A673 (cell line): ENCODE measurements around the gene AURKA. TPM values are rescaled to one million over a fixed set of nuclear protein-coding genes. Genes with fewer than 3 reads are reported as not detected.
"Not testable (repeated sequence)": the region's sequence is repeated elsewhere in the genome, so short reads cannot be mapped to it uniquely, and the experiment has no call there.

Source experiments
- BruUV-seq: library from RNA; stranded (reverse); fragments of 400-500 nt; replicated peaks from 2 replicates; lab custom pipeline; 2021; lab: Mats Ljungman, UMichigan
- CTCF ChIA-PET: fragments of 300-600 bp; sonication (Branson Sonifier 250); formaldehyde crosslinking; loops from one replicate; lab custom pipeline; 2022; ENCODE audit warnings: antibody characterized with exemption; lab: Charles Lee
- POLR2A ChIA-PET: fragments of 300-600 bp; sonication (Branson Sonifier 250); formaldehyde crosslinking; loops from one replicate; lab custom pipeline; 2022; ENCODE audit warnings: antibody characterized with exemption; ENCODE audit not compliant: low non-redundant PET; lab: Charles Lee
- DNase-seq: peaks from one replicate; pipeline ENCODE4 v3.0.0-alpha.2; 2015; ENCODE audit warnings: low spot score
- H3K27ac ChIP-seq: fragments of 200-600 bp; sonication (generic); 2 replicates; pipeline ENCODE4 v1.5.1; 2016; ENCODE audit warnings: mixed run types, low read depth, mild to moderate bottlenecking, mixed read lengths, antibody characterized with exemption, low read length; ENCODE audit not compliant: poor library complexity, severe bottlenecking
- H3K27me3 ChIP-seq: fragments of 200-600 bp; sonication (generic); replicated peaks from 2 replicates; pipeline ENCODE4 v1.6.1; 2017; ENCODE audit warnings: mixed run types, low read depth, mild to moderate bottlenecking, mixed read lengths, antibody characterized with exemption, low read length; ENCODE audit not compliant: insufficient read depth, poor library complexity
- H3K36me3 ChIP-seq: fragments of 200-600 bp; sonication (generic); 2 replicates; pipeline ENCODE4 v1.6.1; 2016; ENCODE audit warnings: mixed run types, mild to moderate bottlenecking, mixed read lengths, antibody characterized with exemption, low read length; ENCODE audit not compliant: insufficient read depth, poor library complexity, severe bottlenecking
- H3K4me1 ChIP-seq: fragments of 200-600 bp; sonication (generic); 2 replicates; pipeline ENCODE4 v1.6.1; 2017; ENCODE audit warnings: mixed run types, mild to moderate bottlenecking, mixed read lengths, antibody characterized with exemption, low read length; ENCODE audit not compliant: insufficient read depth, poor library complexity, severe bottlenecking
- H3K4me3 ChIP-seq: fragments of 200-600 bp; sonication (generic); 2 replicates; pipeline ENCODE4 v1.5.1; 2016; ENCODE audit warnings: low read depth, mixed run types, mild to moderate bottlenecking, mixed read lengths, low read length; ENCODE audit not compliant: poor library complexity, severe bottlenecking
- H3K9me3 ChIP-seq: fragments of 200-600 bp; sonication (generic); 2 replicates; pipeline ENCODE4 v1.6.1; 2016; ENCODE audit warnings: mixed run types, low read depth, mild to moderate bottlenecking, mixed read lengths, antibody characterized with exemption, low read length; ENCODE audit not compliant: poor library complexity, severe bottlenecking
- CTCF ChIP-seq: fragments of 300-800, 200-600 bp; sonication (generic); conservative IDR thresholded peaks from 2 replicates; pipeline ENCODE4 v1.5.1; 2017; ENCODE audit warnings: low read depth, mild to moderate bottlenecking, antibody characterized with exemption, low read length, moderate library complexity, mixed read lengths
- EZH2 ChIP-seq: fragments of 200-600 bp; sonication (generic); IDR thresholded peaks from 2 replicates; pipeline ENCODE4 v1.6.1; 2017; ENCODE audit warnings: borderline replicate concordance, low read depth, mild to moderate bottlenecking, mixed read lengths, antibody characterized with exemption, low read length; ENCODE audit not compliant: poor library complexity, severe bottlenecking
- intact Hi-C: fragments of 100-400 bp; cut with micrococcal nuclease; formaldehyde crosslinking; loops from one replicate; pipeline ENCODE4 v1.10.0; 2022; ENCODE audit not compliant: unreplicated experiment
- total RNA-seq: library from RNA; stranded (reverse); gene quantifications from 2 replicates; pipeline ENCODE4 v1.2.3, GENCODE V29; 2021

AURKA gene
- total RNA-seq, 1 experiment from 2014 or later: 105 TPM

DNA sequence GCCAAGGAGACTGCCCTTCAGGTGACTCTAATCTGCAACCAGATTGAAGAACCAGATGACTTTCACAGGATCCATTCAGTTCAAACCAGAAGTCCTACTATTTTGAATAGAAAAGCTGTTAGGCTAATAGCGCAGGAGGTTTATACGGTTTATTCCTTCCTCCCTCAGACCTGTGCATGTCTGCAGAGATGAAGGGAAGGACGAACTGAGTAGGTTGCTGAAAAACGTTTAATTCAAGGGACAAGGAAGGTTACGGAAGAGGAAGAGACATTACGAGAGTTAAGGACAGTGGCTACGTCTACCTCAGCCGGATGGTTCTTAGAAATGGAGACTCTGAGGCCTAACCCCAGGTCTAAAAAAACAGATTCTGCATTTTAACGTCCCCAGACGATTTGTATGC is 978 bp downstream of the AURKA start:
- H3K27me3 ChIP-seq: no peaks in the 10 kb centered on the region
- H3K36me3 ChIP-seq: peaks cover 58% of the 10 kb centered on the region
- DNase-seq: no peak
- TF ChIP-seq CTCF: no peak
- no peak for TF ChIP-seq EZH2
- H3K4me3 ChIP-seq: peak overlapping the region; percentile 81
- BruUV-seq: TSS peak; percentile 86
- intact Hi-C loops: loop anchor here (5.0 kb wide), 1 partner anchor 76 kb away; the partner anchor contains the start of gene RTF2
- no peaks in the 10 kb centered on the region for H3K9me3 ChIP-seq
- ChIA-PET POLR2A (interaction anchor here (0.5 to 0.7 kb wide), 2 partner anchors 114 to 1648 kb away, joined by 3 read pairs; no protein-coding TSS in a partner anchor), CTCF (no interaction called here)
- peak overlapping the region; percentile 88 for H3K27ac ChIP-seq
- H3K4me1 ChIP-seq: peaks cover 22% of the 10 kb centered on the region

- Histone ChIP-seq H3K4me3 (peak overlapping the region; percentile 81), H3K4me1 (peaks cover 22% of the 10 kb centered on the region), H3K36me3 (peaks cover 58% of the 10 kb centered on the region)
- H3K27ac ChIP-seq, DNase-seq, H3K9me3 ChIP-seq, POLR2A ChIA-PET, H3K27me3 ChIP-seq, BruUV-seq, CTCF ChIA-PET: not testable (repeated sequence)
- intact Hi-C loops: loop anchor here (5.0 kb wide), 1 partner anchor 77 kb away; the partner anchor contains the start of gene RTF2
Measured at GRCh38 chr20:56390396-56390795, 1.6 kb downstream of the AURKA start.

DNA sequence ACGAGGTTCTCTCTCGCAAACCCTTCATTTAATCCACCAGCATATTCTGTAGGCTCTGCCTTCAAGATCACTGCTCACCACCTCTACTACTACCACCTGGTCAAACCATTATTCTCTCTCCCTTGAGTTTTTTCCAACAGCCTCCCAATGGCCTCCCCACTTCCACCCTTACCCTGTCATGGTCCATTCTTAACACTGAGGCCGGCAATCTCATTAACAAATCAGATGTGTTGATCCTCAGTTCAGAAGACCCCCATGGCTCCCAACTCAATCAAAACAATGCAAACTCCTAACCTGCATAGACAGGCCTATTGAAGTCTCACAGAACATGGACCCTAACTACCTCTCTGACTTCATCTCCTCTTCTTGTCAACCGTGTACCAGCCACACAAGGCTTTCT is 2.2 kb downstream of the AURKA start:
- ChIA-PET CTCF (no interaction called here), POLR2A (no interaction called here)
- Histone ChIP-seq H3K36me3 (peaks cover 60% of the 10 kb centered on the region), H3K9me3 (no peaks in the 10 kb centered on the region), H3K27ac (no peak overlapping the region), H3K27me3 (no peaks in the 10 kb centered on the region), H3K4me1 (peaks cover 22% of the 10 kb centered on the region), H3K4me3 (no peak overlapping the region)
- TF ChIP-seq EZH2 (no peak), CTCF (no peak)
- no TSS peak for BruUV-seq
- intact Hi-C loops: loop anchor here (5.0 kb wide), 1 partner anchor 77 kb away; the partner anchor contains the start of gene RTF2
- no peak for DNase-seq

DNA sequence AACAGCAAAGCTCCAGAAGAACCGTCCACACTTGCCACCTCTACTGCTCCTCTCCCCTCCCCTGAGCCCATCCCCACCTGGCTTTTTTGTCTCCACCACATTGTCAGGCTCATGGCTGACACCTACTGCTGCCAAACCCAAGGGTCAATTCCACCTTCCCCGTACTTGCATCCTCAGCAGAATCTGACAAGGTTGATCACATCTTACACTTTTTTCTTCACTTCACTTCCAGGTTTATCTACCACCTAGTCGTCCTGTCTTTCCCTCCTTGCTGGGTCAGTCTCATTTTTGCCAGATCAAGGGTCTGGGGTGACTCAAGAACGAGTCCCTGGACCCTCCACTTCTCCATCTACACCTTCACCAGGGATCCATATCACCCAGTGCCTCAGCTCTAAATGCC is 3.1 kb downstream of the AURKA start:
- BruUV-seq: no TSS peak
- Histone ChIP-seq H3K27me3 (no peaks in the 10 kb centered on the region), H3K9me3 (no peaks in the 10 kb centered on the region), H3K27ac (no peak overlapping the region), H3K4me3 (no peak overlapping the region), H3K36me3 (peaks cover 69% of the 10 kb centered on the region), H3K4me1 (peaks cover 20% of the 10 kb centered on the region)
- intact Hi-C loops: no loop called here
- TF ChIP-seq EZH2: no peak
- TF ChIP-seq CTCF: no peak
- ChIA-PET CTCF (no interaction called here), POLR2A (no interaction called here)
- no peak for DNase-seq
